ENCODE data around the gene TAB2. TPM values are rescaled to one million over a fixed set of nuclear protein-coding genes. Genes with fewer than 3 reads are reported as not detected.

The TAB2 gene
- total RNA-seq, 1 experiment from 2014 or later, result 56.2 TPM

DNA sequence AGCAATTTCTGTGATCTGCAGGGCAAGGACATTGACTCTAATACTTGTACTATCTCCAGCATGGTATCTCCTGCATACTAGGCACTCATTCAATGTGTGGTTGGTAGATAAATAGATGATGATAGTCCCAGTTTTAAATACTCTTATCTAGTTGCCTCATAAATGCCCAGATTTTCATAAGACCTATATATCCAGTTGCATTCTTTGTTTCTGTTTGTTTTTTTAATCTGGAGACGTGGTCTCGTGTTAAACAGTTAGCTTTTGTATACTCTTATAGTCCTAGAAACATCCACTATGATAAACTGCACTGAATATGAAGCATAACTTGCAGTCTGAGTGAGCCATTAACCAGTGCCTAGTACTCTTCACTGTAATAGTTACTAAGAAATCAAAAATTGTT lies 47.0 kb downstream of the TAB2 start:
- Mint-ChIP-seq H3K27ac (no peak overlapping the region), H3K36me3 (ENCODE audit: insufficient read depth in 1 of 3, low read depth in 3 of 3) (peaks cover 2 to 9% (median 7%) of the 10 kb centered on the region in 3 experiments; a peak in 6 of 7 replicates), H3K4me3 (no peak overlapping the region), H3K9me3 (no peaks in the 10 kb centered on the region), H3K27me3 (ENCODE audit: low read depth) (no peaks in the 10 kb centered on the region), H3K4me1 (peaks cover 21 to 31% of the 10 kb centered on the region in 2 experiments)
- H2BK12ac ChIP-seq (ENCODE audit: insufficient read length, low read depth, low read length), result no peak overlapping the region
- no peak for DNase-seq
- no peak overlapping the region for H3K4ac ChIP-seq (ENCODE audit: low read depth, low read length)
- H3K23me2 ChIP-seq (ENCODE audit: insufficient read length, low read depth, low read length, poor library complexity, severe bottlenecking), result no peaks in the 10 kb centered on the region
- no peak overlapping the region for H4K5ac ChIP-seq (ENCODE audit: insufficient read length, low read depth, low read length)
- peaks cover 13% of the 10 kb centered on the region for H3K79me1 ChIP-seq (ENCODE audit: insufficient read depth, low read depth, low read length, poor library complexity, severe bottlenecking)
- no peak overlapping the region for H3T11ph ChIP-seq (ENCODE audit: low read length)
- no peak overlapping the region for H2AFZ ChIP-seq (ENCODE audit: low read length)
- H2BK20ac ChIP-seq (ENCODE audit: low read depth, low read length, poor library complexity, severe bottlenecking), result no peak overlapping the region
- no peak overlapping the region for H3K18ac ChIP-seq (ENCODE audit: insufficient read length, low read depth, low read length)
- no peak for TF ChIP-seq CTCF (conservative IDR thresholded peaks at IDR 0.05)
- H3K79me2 ChIP-seq (ENCODE audit: insufficient read depth, low read length), result peaks cover 16% of the 10 kb centered on the region; the same call in 1 of the 2 replicates
- no peak overlapping the region for H3K14ac ChIP-seq (ENCODE audit: insufficient read depth, low read length)
- H3K27ac ChIP-seq (ENCODE audit: insufficient read length, low read depth, low read length), result no peak overlapping the region
- no peak overlapping the region for H2BK5ac ChIP-seq (ENCODE audit: insufficient read length, low read length)
- H3K9me3 ChIP-seq (ENCODE audit: control insufficient read depth, low read depth, low read length), result no peaks in the 10 kb centered on the region
- WGBS (ENCODE audit: extremely low coverage, insufficient read length, low lambda C conversion rate), result no CpG with 5 or more reads among the region's 2 CpGs
- no peak overlapping the region for H3K23ac ChIP-seq (ENCODE audit: insufficient read length, low read depth, low read length)
- no peak overlapping the region for H4K8ac ChIP-seq (replicated peaks; ENCODE audit: insufficient read length, low read depth, low read length)
- H3K27me3 ChIP-seq (ENCODE audit: insufficient read depth, low read length), result no peaks in the 10 kb centered on the region
- no peak overlapping the region for H3K4me2 ChIP-seq (ENCODE audit: insufficient read depth, insufficient read length, low read length)
- no peak overlapping the region for H2BK120ac ChIP-seq (ENCODE audit: low read depth, low read length, poor library complexity, severe bottlenecking)
- no peak overlapping the region for H2AK5ac ChIP-seq (ENCODE audit: insufficient read length, low read length)
- no peak overlapping the region for H3K56ac ChIP-seq (ENCODE audit: insufficient read length, low read depth, low read length)
- H4K91ac ChIP-seq (ENCODE audit: insufficient read length, low read depth, low read length), result no peak overlapping the region
- no peak overlapping the region for H3K9ac ChIP-seq (ENCODE audit: extremely low read depth, insufficient read length, low read length)
- no peaks in the 10 kb centered on the region for H4K20me1 ChIP-seq (ENCODE audit: control insufficient read depth, insufficient read depth, insufficient read length)
- no peak overlapping the region for H2BK15ac ChIP-seq (ENCODE audit: low read depth, low read length)
- H3K4me1 ChIP-seq (ENCODE audit: insufficient read depth, low read length), result peaks cover 3% of the 10 kb centered on the region; the same call in 1 of the 2 replicates
